ENCODE measurements around the gene RPS6KA2.
"Not testable (repeated sequence)": the region's sequence is repeated elsewhere in the genome, so short reads cannot be mapped to it uniquely, and the experiment has no call there.

The RPS6KA2 gene

GRCh38 chr6:166553563-166554271 lies 73.3 kb downstream of the RPS6KA2 start:
- no peak for DNase-seq (ENCODE audit: low read depth)

GRCh38 chr6:166552600-166552999 lies 74.5 kb downstream of the RPS6KA2 start:
- no peak for DNase-seq (ENCODE audit: low read depth)

- DNase-seq (ENCODE audit: low read depth): no peak
Observed at GRCh38 chr6:166551754-166552495, 75.1 kb downstream of the RPS6KA2 start.

GRCh38 chr6:166546653-166547052 lies 80.4 kb downstream of the RPS6KA2 start:
- no peak for DNase-seq (ENCODE audit: low read depth)

- DNase-seq (ENCODE audit: low read depth): no peak
Observed at GRCh38 chr6:166545156-166546034, 81.7 kb downstream of the RPS6KA2 start.

GRCh38 chr6:166544296-166544605 lies 82.8 kb downstream of the RPS6KA2 start:
- DNase-seq (ENCODE audit: low read depth): no peak

GRCh38 chr6:166543603-166544295 lies 83.3 kb downstream of the RPS6KA2 start:
- no peak for DNase-seq (ENCODE audit: low read depth)

GRCh38 chr6:166542580-166542912 lies 84.5 kb downstream of the RPS6KA2 start:
- DNase-seq (ENCODE audit: low read depth): no peak

- no peak for DNase-seq (ENCODE audit: low read depth)
Observed at GRCh38 chr6:166541876-166542579, 85.0 kb downstream of the RPS6KA2 start.

- no peak for DNase-seq (ENCODE audit: low read depth)
Observed at GRCh38 chr6:166541366-166541765, 85.7 kb downstream of the RPS6KA2 start.

- peak; percentile 38 for DNase-seq (ENCODE audit: low read depth)
Observed at GRCh38 chr6:166540631-166541331, 86.3 kb downstream of the RPS6KA2 start.

- no peak for DNase-seq (ENCODE audit: low read depth)
Observed at GRCh38 chr6:166539543-166539942, 87.5 kb downstream of the RPS6KA2 start.

GRCh38 chr6:166539011-166539385 lies 88.1 kb downstream of the RPS6KA2 start:
- not testable (repeated sequence) for DNase-seq (ENCODE audit: low read depth)

- DNase-seq (ENCODE audit: low read depth): no peak
Observed at GRCh38 chr6:166538297-166539010, 88.6 kb downstream of the RPS6KA2 start.

- DNase-seq (ENCODE audit: low read depth): no peak
Observed at GRCh38 chr6:166534658-166535406, 92.2 kb downstream of the RPS6KA2 start.

- no peak for DNase-seq (ENCODE audit: low read depth)
Observed at GRCh38 chr6:166533205-166533824, 93.7 kb downstream of the RPS6KA2 start.

- no peak for DNase-seq (ENCODE audit: low read depth)
Observed at GRCh38 chr6:166532302-166532701, 94.7 kb downstream of the RPS6KA2 start.

- DNase-seq (ENCODE audit: low read depth): no peak
Observed at GRCh38 chr6:166530211-166531095, 96.6 kb downstream of the RPS6KA2 start.

All from stimulated activated CD8-positive, alpha-beta memory T cell treated with anti-CD3 and anti-CD28 coated beads, Interleukin-4, amount 100 ng/mL, for 24 hours (primary cell).